Activated CD4-positive, alpha-beta T cell treated with anti-CD3 and anti-CD28 coated beads, Interleukin-2, amount 50 U/mL, for 48 hours (primary cell): ENCODE data around the gene CLIC5.

Experiments used
- DNase-seq, 2 experiments: peaks; one replicate each; pipeline ENCODE4 v3.0.0-alpha.2; 2020

Gene CLIC5

GRCh38 chr6:45991189-45991588, 24.5 kb downstream of the CLIC5 start:
- no peak for DNase-seq

- no peak for DNase-seq
Measured at GRCh38 chr6:45990162-45990561, 25.5 kb downstream of the CLIC5 start.

GRCh38 chr6:45988635-45989034, 27.0 kb downstream of the CLIC5 start:
- DNase-seq = no peak

GRCh38 chr6:45987856-45988255, 27.8 kb downstream of the CLIC5 start:
- no peak for DNase-seq

GRCh38 chr6:45986746-45987274, 28.9 kb downstream of the CLIC5 start:
- no peak for DNase-seq

- no peak for DNase-seq
Measured at GRCh38 chr6:45984788-45985425, 30.8 kb downstream of the CLIC5 start.

- DNase-seq = no peak
Measured at GRCh38 chr6:45984347-45984746, 31.3 kb downstream of the CLIC5 start.

GRCh38 chr6:45983062-45983461, 32.6 kb downstream of the CLIC5 start:
- no peak for DNase-seq

- DNase-seq = no peak
Measured at GRCh38 chr6:45982280-45983036, 33.2 kb downstream of the CLIC5 start.

GRCh38 chr6:45981046-45981445, 34.6 kb downstream of the CLIC5 start:
- DNase-seq = no peak

GRCh38 chr6:45979311-45979710, 36.3 kb downstream of the CLIC5 start:
- DNase-seq = no peak

- DNase-seq = no peak
Measured at GRCh38 chr6:45974596-45974995, 41.1 kb downstream of the CLIC5 start.

- DNase-seq = no peak
Measured at GRCh38 chr6:45972795-45973503, 42.7 kb downstream of the CLIC5 start.

- no peak for DNase-seq
Measured at GRCh38 chr6:45971287-45971686, 44.4 kb downstream of the CLIC5 start.

- DNase-seq = no peak
Measured at GRCh38 chr6:45970326-45970725, 45.3 kb downstream of the CLIC5 start.

GRCh38 chr6:45969883-45970282, 45.8 kb downstream of the CLIC5 start:
- no peak for DNase-seq

GRCh38 chr6:45969026-45969425, 46.6 kb downstream of the CLIC5 start:
- no peak for DNase-seq

GRCh38 chr6:45967363-45967762, 48.3 kb downstream of the CLIC5 start:
- no peak for DNase-seq

- no peak for DNase-seq
Measured at GRCh38 chr6:45966797-45967196, 48.9 kb downstream of the CLIC5 start.

- no peak for DNase-seq
Measured at GRCh38 chr6:45966340-45966739, 49.3 kb downstream of the CLIC5 start.

GRCh38 chr6:45965792-45966191, 49.9 kb downstream of the CLIC5 start:
- DNase-seq = no peak

- no peak for DNase-seq
Measured at GRCh38 chr6:45965007-45965406, 50.7 kb downstream of the CLIC5 start.

GRCh38 chr6:45964300-45964699, 51.4 kb downstream of the CLIC5 start:
- DNase-seq = no peak

GRCh38 chr6:45963896-45964295, 51.8 kb downstream of the CLIC5 start:
- DNase-seq = no peak
